C4-2B (cell line): ENCODE data around the gene MOB3A.

ENCODE experiments used
- CTCF ChIP-seq: fragments of 450-650 bp; conservative IDR thresholded peaks from 2 replicates; pipeline ENCODE4 v1.5.1; 2017; ENCODE audit warnings: mild to moderate bottlenecking
- ZFX ChIP-seq: fragments of 450-650 bp; IDR thresholded peaks from 2 replicates; pipeline ENCODE4 v1.6.1; 2017

DNA sequence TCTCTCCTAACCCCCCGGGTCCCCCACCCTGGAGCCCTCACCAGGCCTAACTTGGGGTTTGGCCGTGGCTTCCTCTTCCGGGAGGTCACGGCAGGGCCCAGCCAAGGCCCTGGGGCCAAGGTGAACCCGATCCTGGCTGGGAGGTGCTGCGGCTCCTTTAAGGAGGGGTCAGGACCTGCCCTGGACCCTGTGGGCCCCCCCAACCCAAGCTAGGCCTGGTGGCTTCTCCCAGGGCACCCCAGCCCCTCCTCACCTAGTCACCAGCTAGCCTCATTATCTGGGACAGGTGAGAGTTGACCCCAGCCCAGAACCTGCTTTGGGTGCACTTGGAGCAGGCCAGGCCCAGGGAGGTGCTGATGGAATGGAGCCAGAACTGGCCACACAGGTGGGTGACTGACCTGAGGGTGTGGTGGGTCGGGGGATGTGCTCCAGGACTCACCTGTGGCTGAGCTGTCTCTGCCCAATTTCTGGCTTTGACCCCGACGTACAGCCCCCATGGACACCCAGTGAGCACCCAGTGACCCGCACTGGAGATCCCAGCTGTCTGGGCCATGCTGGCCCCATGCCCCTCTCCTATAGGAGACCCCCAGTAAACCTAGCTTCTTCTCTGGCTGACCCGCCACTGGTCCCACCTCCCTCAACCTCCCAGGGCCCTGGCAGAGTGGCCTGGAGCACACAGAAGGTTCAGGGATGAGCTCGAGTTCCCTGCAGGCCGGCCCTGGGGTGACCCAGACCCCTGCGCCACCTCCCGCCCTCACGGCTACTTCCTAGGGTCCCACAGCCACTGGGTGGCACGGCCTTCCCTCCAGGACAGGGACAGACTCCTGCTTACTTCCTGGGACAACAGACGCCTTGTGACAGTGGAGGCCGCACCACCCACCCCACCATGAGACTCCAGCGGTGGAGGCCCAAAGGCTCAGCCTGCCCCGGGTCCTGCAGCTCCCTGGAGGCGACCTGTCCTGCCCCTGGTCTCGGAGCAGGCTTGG, 38.3 kb downstream of the MOB3A start:
- TF ChIP-seq CTCF (no peak), ZFX (no peak)
